Heart left ventricle (tissue), 16 donors: Measurements from ENCODE around the gene SAP30BP. TPM values are rescaled to one million over a fixed set of nuclear protein-coding genes. Genes with fewer than 3 reads are reported as not detected.
A peak's percentile ranks its signal among the peaks of the same experiment; 100 is the strongest.

Experiments used
- ATAC-seq, 4 donors: fragments of 200-7000 bp; cut with Tn5 transposase; one replicate each; pipeline ENCODE4 v1.9.1; 2020 to 2022; ENCODE audit warnings: moderate library complexity in 4 of 4, mild to moderate bottlenecking in 3 of 4, moderate number of reproducible peaks in 1 of 4
- DNase-seq, 5 donors: peaks; one replicate each; pipeline ENCODE4 v3.0.0-alpha.2; 2020
- H3K27ac ChIP-seq, 12 donors: fragments of 200-600 bp; sonication (generic) in 4 of 12; one replicate each; pipeline versions ENCODE4 v1.5.0 to v1.8.0; 2016 to 2022; ENCODE audit warnings: mild to moderate bottlenecking in 2 of 12
- H3K27me3 ChIP-seq, 9 donors: fragments of 200-600 bp; sonication (generic) in 2 of 9; one replicate each; pipeline versions ENCODE4 v1.5.1 to v1.8.0; 2016 to 2022; ENCODE audit warnings: mild to moderate bottlenecking in 3 of 9
- H3K36me3 ChIP-seq, 9 donors: fragments of 200-600 bp; sonication (generic) in 2 of 9; one replicate each; pipeline versions ENCODE4 v1.5.0 to v1.8.0; 2018 to 2022; ENCODE audit warnings: mild to moderate bottlenecking in 2 of 9
- H3K4me1 ChIP-seq, 12 donors: fragments of 200-600 bp; sonication (generic) in 4 of 12; one replicate each; pipeline versions ENCODE4 v1.5.0 to v1.8.0; 2016 to 2022; ENCODE audit warnings: mild to moderate bottlenecking in 3 of 12
- H3K4me3 ChIP-seq, 12 donors: fragments of 200-600 bp; sonication (generic) in 4 of 12; one replicate each; pipeline versions ENCODE4 v1.5.0 to v1.8.0; 2017 to 2022; ENCODE audit warnings: mild to moderate bottlenecking in 9 of 12, moderate library complexity in 4 of 12
- H3K9me3 ChIP-seq, 12 donors: fragments of 200-600 bp; sonication (generic) in 4 of 12; one replicate each; pipeline versions ENCODE4 v1.5.0 to v1.8.0; 2016 to 2022; ENCODE audit warnings: mild to moderate bottlenecking in 1 of 12
- CTCF ChIP-seq, 12 donors: fragments of 200-600 bp; sonication (generic) in 4 of 12; IDR thresholded peaks; one replicate each; pipeline versions ENCODE4 v1.5.0 to v1.8.0; 2018 to 2022; ENCODE audit warnings: antibody characterized with exemption in 12 of 12, mild to moderate bottlenecking in 5 of 12
- POLR2A ChIP-seq, 2 donors: fragments of 450-650 bp; IDR thresholded peaks; one replicate each; pipeline ENCODE4 v1.6.1; 2017; ENCODE audit warnings: antibody characterized with exemption in 2 of 2, mild to moderate bottlenecking in 2 of 2, moderate library complexity in 2 of 2
- WGBS, 4 donors: extraction: QIAGEN DNeasy Blood & Tissue Kit in 2 of 4; methylation state at CpG; one replicate each; pipeline versions ENCODE4 v1.1.5 to v1.1.7; 2013 to 2018; 5-methylcytosine and 5-hydroxymethylcytosine counted together
- intact Hi-C, 10 donors: fragments of 100-400 bp; cut with DNase I; formaldehyde crosslinking; loops; one replicate each; pipeline versions ENCODE4 v1.11.1 to v1.14.2; 2022
- polyA plus RNA-seq, 2 donors: library from polyadenylated mRNA; stranded (reverse); fragments of 200-250 nt; gene quantifications; one replicate each; pipeline ENCODE4 v1.2.3, GENCODE V29; 2013
- total RNA-seq, 9 donors: library from RNA; depleted of rRNA in 2 of 9; stranded (reverse); fragments of >200 nt in 2 of 9; fragmentation: NEBNext Ultra II Directional in 3 of 9; extraction: Animal tissue kit (Norgen Biotek cat#: 25700) in 3 of 9; gene quantifications; one replicate each; pipeline versions ENCODE4 v1.1.0 to v1.2.4, GENCODE V29; 2016 to 2023
- donor health status: ischemic (EF 13 %, LVEDD 7.1; RV severe dilation, severe dysfunction).
- donor health status: healthy with polysubstance abuse.
- donor health status: DM: no; HTN: yes; CAD: no.
- donor health status: DM: no; HTN: no; CAD: no.
- donor health status: ischemic (EF 25% LVEDD 6.9; RV normal size, moderate dysfunction).
- donor health status: ischemic (EF 25% LVEDD 5.7; RV mildly dilated, moderate dysfunction).
- donor health status: healthy.
- donor health status: DM: yes; HTN: yes; CAD: no.
- donor health status: ischemic (EF 35%, LVEDD 5.7; RV mildly dilated, moderate dysfunction).
- donor health status: nonischemic (EF 11% LVEDD 7.7; RV severe dilation, severe dysfunction).
- donor health status: DM: yes; HTN: yes; CAD: no.
- donor health status: PGD.
- donor health status: ischemic (EF 29% LVEDD 5.4; RV normal size, mild dysfunction).
- donor health status: nonischemic (EF 23%, LVEDD 6.1; RV moderate dilation, normal function).

SAP30BP gene
- total and polyA plus RNA-seq, 11 donors, result 40.9 to 121 (median 54.6) TPM

- ATAC-seq (no peak), DNase-seq (no peak)
- no peaks in the 10 kb centered on the region for H3K27me3 ChIP-seq
- intact Hi-C loops, result loop anchor here in 3 of 10 donors (2.0 to 10.0 kb wide), 3 partner anchors 77 to 327 kb away; partner anchors contain the start of gene SMIM5 (in 1 of the 3)
- H3K4me3 ChIP-seq, result no peak overlapping the region
- 84 to 89% (median 85%) methylated on average over 23 to 24 of the region's 24 CpGs for WGBS, 4 donors
- H3K27ac ChIP-seq, result no peak overlapping the region
- H3K9me3 ChIP-seq, result no peaks in the 10 kb centered on the region
- H3K4me1 ChIP-seq, result peaks cover 0 to 44% (median 21%) of the 10 kb centered on the region in 12 donors
- no peak for TF ChIP-seq CTCF (IDR thresholded peaks at IDR 0.05)
- TF ChIP-seq POLR2A (IDR thresholded peaks at IDR 0.05), result no peak
- peaks cover 0 to 15% (median 0%) of the 10 kb centered on the region in 9 donors for H3K36me3 ChIP-seq
These were observed 84.7 kb downstream of the SAP30BP start for GRCh38 chr17:75751676-75752404.

DNA sequence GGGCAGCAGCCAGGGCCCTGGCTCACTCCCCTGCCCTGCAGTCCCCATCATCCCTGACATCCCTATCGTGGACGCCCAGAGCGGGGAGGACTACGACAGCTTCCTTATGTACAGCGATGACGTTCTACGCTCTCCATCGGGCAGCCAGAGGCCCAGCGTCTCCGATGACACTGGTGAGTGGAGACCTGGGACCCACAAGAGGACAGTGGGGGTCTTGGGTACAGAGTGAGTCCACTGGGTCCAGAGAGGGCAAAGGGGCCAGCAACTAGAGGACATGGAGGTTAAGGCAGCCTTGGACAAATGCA, 85.2 kb downstream of the SAP30BP start:
- H3K4me3 ChIP-seq, result no peak overlapping the region
- intact Hi-C loops, result loop anchor here in 2 of 10 donors (10.0 kb wide), 1 partner anchor 328 kb away; no protein-coding TSS in a partner anchor
- H3K27ac ChIP-seq, result no peak overlapping the region
- DNase-seq (no peak), ATAC-seq (no peak)
- TF ChIP-seq CTCF (IDR thresholded peaks at IDR 0.05) (no peak), POLR2A (IDR thresholded peaks at IDR 0.05) (no peak)
- WGBS, 4 donors, result 87 to 97% (median 92%) methylated on average over 10 of the region's 10 CpGs
- H3K9me3 ChIP-seq, result no peaks in the 10 kb centered on the region
- H3K36me3 ChIP-seq, result peaks cover 0 to 19% (median under 1%) of the 10 kb centered on the region in 9 donors
- H3K4me1 ChIP-seq, result peaks cover 0 to 41% (median 20%) of the 10 kb centered on the region in 12 donors
- H3K27me3 ChIP-seq, result no peaks in the 10 kb centered on the region

GRCh38 chr17:75752802-75753513, 85.8 kb downstream of the SAP30BP start:
- ATAC-seq (no peak), DNase-seq (no peak)
- Histone ChIP-seq H3K36me3 (peaks cover 0 to 23% (median 4%) of the 10 kb centered on the region in 9 donors), H3K4me3 (peak overlapping the region; percentile 7 to 61 (median 48)), H3K27me3 (no peaks in the 10 kb centered on the region), H3K4me1 (peaks cover 0 to 35% (median 15%) of the 10 kb centered on the region in 12 donors), H3K9me3 (no peaks in the 10 kb centered on the region), H3K27ac (peak overlapping the region in 2 of 12 donors; percentile 53 to 66)
- intact Hi-C loops, result loop anchor here in 2 of 10 donors (10.0 kb wide), 1 partner anchor 328 kb away; no protein-coding TSS in a partner anchor
- 71 to 83% (median 76%) methylated on average over 18 to 19 of the region's 19 CpGs for whole genome bisulfite sequencing, 4 donors
- TF ChIP-seq CTCF (IDR thresholded peaks at IDR 0.05), result no peak
- TF ChIP-seq POLR2A (IDR thresholded peaks at IDR 0.05), result no peak
